Body of pancreas (tissue), 4 donors: ENCODE data around the gene KRT23. TPM values are rescaled to one million over a fixed set of nuclear protein-coding genes. Genes with fewer than 3 reads are reported as not detected.
A peak's percentile ranks its signal among the peaks of the same experiment; 100 is the strongest.
"Not testable (repeated sequence)": the region's sequence is repeated elsewhere in the genome, so short reads cannot be mapped to it uniquely, and the experiment has no call there.

Source experiments
- ATAC-seq: fragments of 150-250 bp; one replicate; pipeline ENCODE4 v1.9.1; 2016
- DNase-seq, 4 donors: peaks; one replicate each; pipeline ENCODE4 v3.0.0-alpha.2; 2019
- H3K27ac ChIP-seq, 4 donors: fragments of 200-600 bp; sonication (generic); 1 replicate in 3 of 4; 2 replicates in 1 of 4; pipeline versions ENCODE4 v1.5.1 to v1.6.1; 2016 to 2019; ENCODE audit warnings: mild to moderate bottlenecking in 1 of 4, mixed read lengths in 1 of 4, moderate library complexity in 1 of 4
- H3K27me3 ChIP-seq, 2 donors: fragments of 200-600 bp; sonication (generic); one replicate each; pipeline ENCODE4 v1.6.0; 2016; ENCODE audit warnings: mild to moderate bottlenecking in 1 of 2
- H3K36me3 ChIP-seq, 2 donors: fragments of 200-600 bp; sonication (generic); replicated peaks in 1 of 2; 2 replicates each; pipeline ENCODE4 v1.5.1; 2016; ENCODE audit warnings: low read depth in 2 of 2; ENCODE audit not compliant: insufficient read depth in 1 of 2
- H3K4me1 ChIP-seq: fragments of 200-600 bp; sonication (generic); one replicate; pipeline ENCODE4 v1.6.0; 2016
- H3K4me3 ChIP-seq, 2 donors: fragments of 200-600 bp; sonication (generic); 1 replicate in 1 of 2; 2 replicates in 1 of 2; pipeline ENCODE4 v1.5.1; 2016 to 2019
- H3K9me3 ChIP-seq, 3 donors: fragments of 200-600 bp; sonication (generic); 1 replicate in 2 of 3; 2 replicates in 1 of 3; pipeline ENCODE4 v1.5.1; 2016
- CTCF ChIP-seq, 7 experiments: fragments of 450-650 bp in 4 of 7; fragments of 200-600 bp in 3 of 7; sonication (generic) in 3 of 7; IDR thresholded peaks; one replicate each; pipeline ENCODE4 v1.5.1; 2016 to 2019; ENCODE audit warnings: antibody characterized with exemption in 7 of 7
- POLR2A ChIP-seq, 3 donors: fragments of 450-650 bp; IDR thresholded peaks; one replicate each; pipeline ENCODE4 v1.6.1; 2016; ENCODE audit warnings: antibody characterized with exemption in 3 of 3, mild to moderate bottlenecking in 2 of 3
- WGBS, 2 donors: methylation state at CpG; one replicate each; pipeline ENCODE4 v1.1.5; 2017; 5-methylcytosine and 5-hydroxymethylcytosine counted together
- intact Hi-C: fragments of 100-400 bp; cut with DNase I; formaldehyde crosslinking; loops from one replicate; pipeline ENCODE4 v1.15.1; 2023
- total RNA-seq, 2 donors: library from RNA; depleted of rRNA; stranded (reverse); fragments of >200 nt; gene quantifications; one replicate each; pipeline ENCODE4 v1.1.0, GENCODE V29; 2016

The KRT23 gene
- total RNA-seq, 2 donors from 2014 or later, result 2.3 to 9.6 TPM

DNA sequence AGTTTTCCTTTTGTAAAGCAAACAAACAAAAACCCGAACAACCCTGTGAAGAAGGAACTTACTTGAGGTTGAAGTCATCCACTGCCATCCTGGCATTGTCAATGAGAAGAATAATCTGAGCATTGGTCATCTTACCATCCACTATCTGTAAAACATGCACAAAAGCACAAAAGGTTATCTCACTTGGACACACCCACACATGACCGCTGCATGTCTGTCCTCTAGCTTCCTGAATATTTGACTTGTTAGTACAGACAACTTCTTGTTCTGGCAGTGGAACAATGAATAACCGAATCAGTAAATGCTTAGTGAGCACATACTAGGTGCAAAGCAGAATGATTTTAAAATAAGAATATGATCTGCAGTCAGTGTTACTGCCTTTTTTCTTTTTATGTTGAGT is 6.1 kb downstream of the KRT23 start:
- ATAC-seq, result no peak
- DNase-seq, result no peak
- no peak overlapping the region for H3K27ac ChIP-seq
- 39 to 65% methylated on average over 3 of the region's 3 CpGs for WGBS, 2 donors
- TF ChIP-seq CTCF (IDR thresholded peaks at IDR 0.05) (no peak), POLR2A (IDR thresholded peaks at IDR 0.05) (no peak)
- intact Hi-C loops, result no loop called here
- no peak overlapping the region for H3K4me3 ChIP-seq
- H3K4me1 ChIP-seq, result no peaks in the 10 kb centered on the region
- H3K36me3 ChIP-seq, result no peaks in the 10 kb centered on the region
- H3K27me3 ChIP-seq, result no peaks in the 10 kb centered on the region
- H3K9me3 ChIP-seq, result no peaks in the 10 kb centered on the region

DNA sequence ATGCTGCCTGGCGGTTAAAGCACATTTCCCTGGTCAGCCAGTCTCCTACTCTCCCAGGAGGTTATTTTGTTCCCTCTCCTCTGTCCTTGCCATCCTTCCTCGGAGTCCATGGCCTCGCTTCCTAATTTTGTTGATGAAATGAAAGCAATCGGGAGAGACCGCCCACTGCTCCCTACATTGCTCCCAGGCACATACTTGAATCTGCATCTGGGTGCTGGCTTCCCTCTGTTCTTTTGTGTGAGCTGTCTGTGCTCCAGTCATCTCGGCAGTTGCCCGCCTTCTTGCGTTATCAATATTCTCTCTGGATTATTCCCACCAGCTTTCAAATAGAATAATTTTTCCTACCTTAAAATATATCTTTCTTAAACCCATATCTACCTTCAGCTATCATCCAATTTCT is 11.1 kb downstream of the KRT23 start:
- Histone ChIP-seq H3K9me3 (no peaks in the 10 kb centered on the region), H3K36me3 (no peaks in the 10 kb centered on the region), H3K27me3 (no peaks in the 10 kb centered on the region), H3K27ac (no peak overlapping the region), H3K4me1 (no peaks in the 10 kb centered on the region), H3K4me3 (no peak overlapping the region)
- TF ChIP-seq POLR2A (IDR thresholded peaks at IDR 0.05), result no peak
- TF ChIP-seq CTCF (IDR thresholded peaks at IDR 0.05), result no peak
- ATAC-seq, result no peak
- intact Hi-C loops, result no loop called here
- DNase-seq, result no peak
- 71 to 80% methylated on average over 8 of the region's 8 CpGs for WGBS, 2 donors

DNA sequence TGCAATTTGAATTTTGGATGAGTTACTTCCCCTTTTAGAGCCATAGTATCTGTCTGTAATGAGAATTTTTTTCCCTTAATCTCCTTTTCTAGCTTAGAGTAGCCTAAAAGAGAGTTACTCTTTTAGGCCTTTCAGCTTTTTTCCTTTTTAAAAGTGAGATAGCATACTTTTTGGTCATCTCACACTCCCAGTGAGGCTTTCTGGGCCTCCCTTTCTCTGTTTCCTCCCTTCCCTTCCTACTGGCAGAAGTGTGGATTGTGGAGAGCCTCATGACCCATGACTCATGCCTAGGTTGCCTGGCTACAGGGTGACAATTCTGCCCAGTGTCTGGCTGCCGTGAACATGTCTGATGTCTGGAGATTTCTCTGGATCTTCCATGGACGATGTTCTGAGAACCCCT is 15.2 kb downstream of the KRT23 start:
- WGBS, 2 donors, result 34 to 40% methylated on average over 2 of the region's 2 CpGs
- TF ChIP-seq POLR2A (IDR thresholded peaks at IDR 0.05) (no peak), CTCF (IDR thresholded peaks at IDR 0.05) (no peak)
- Histone ChIP-seq H3K4me3 (no peak overlapping the region), H3K27me3 (no peaks in the 10 kb centered on the region), H3K36me3 (no peaks in the 10 kb centered on the region), H3K27ac (peak overlapping the region in 1 of 4 donors; percentile 6), H3K4me1 (no peaks in the 10 kb centered on the region), H3K9me3 (no peaks in the 10 kb centered on the region)
- DNase-seq (peak in 2 of 4 donors; percentile 11 to 55), ATAC-seq (peak; percentile 30)
- intact Hi-C loops, result no loop called here

GRCh38 chr17:40921026-40921425 is 16.4 kb downstream of the KRT23 start:
- no peaks in the 10 kb centered on the region for H3K9me3 ChIP-seq
- WGBS, 2 donors, result 63 to 79% methylated on average over 2 of the region's 2 CpGs
- TF ChIP-seq CTCF (IDR thresholded peaks at IDR 0.05) (no peak), POLR2A (IDR thresholded peaks at IDR 0.05) (no peak)
- no peaks in the 10 kb centered on the region for H3K36me3 ChIP-seq
- no peak overlapping the region for H3K4me3 ChIP-seq
- no peak overlapping the region for H3K27ac ChIP-seq
- DNase-seq, result no peak
- H3K27me3 ChIP-seq, result no peaks in the 10 kb centered on the region
- intact Hi-C loops, result no loop called here
- ATAC-seq, result no peak
- no peaks in the 10 kb centered on the region for H3K4me1 ChIP-seq

DNA sequence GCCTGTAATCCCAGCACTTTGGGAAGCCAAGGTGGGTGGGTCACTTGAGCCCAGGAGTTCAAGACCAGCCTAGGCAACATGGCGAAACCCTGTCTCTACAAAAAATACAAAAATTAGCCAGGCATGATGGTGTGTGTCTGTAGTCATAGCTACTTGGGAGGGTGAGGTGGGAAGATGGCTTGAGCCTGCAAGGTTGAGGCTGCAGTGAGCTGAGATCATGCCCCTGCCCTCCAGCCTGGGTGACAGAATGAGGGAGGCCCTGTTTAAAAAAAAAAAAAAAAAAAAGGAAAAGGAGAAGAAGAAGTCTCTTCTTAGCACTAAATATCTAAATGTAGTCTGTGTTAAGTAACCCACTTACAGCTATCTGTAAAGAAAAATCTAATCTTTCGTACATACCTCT is 20.3 kb downstream of the KRT23 start:
- not testable (repeated sequence) for H3K27ac ChIP-seq

More for the DNA sequence above, 20.3 kb downstream of the KRT23 start:
- 85% methylated on average over 2 of the region's 2 CpGs for WGBS, 2 donors
- H3K9me3 ChIP-seq, intact Hi-C loops, H3K4me3 ChIP-seq, DNase-seq, ATAC-seq, H3K36me3 ChIP-seq, H3K27me3 ChIP-seq, H3K4me1 ChIP-seq: not testable (repeated sequence)
